Occipital lobe (tissue), 2 donors: ENCODE results near the gene PAX6. TPM values are rescaled to one million over a fixed set of nuclear protein-coding genes. Genes with fewer than 3 reads are reported as not detected.
"Not testable (repeated sequence)": the region's sequence is repeated elsewhere in the genome, so short reads cannot be mapped to it uniquely, and the experiment has no call there.

Experiments
- DNase-seq: peaks from one replicate; lab custom pipeline; 2025; lab: John Stamatoyannopoulos, UW
- total RNA-seq: library from RNA; depleted of rRNA; stranded (reverse); fragments of >200 nt; gene quantifications from one replicate; pipeline ENCODE4 v1.2.3, GENCODE V29; 2014

PAX6 gene
- total RNA-seq, 1 donor from 2014 or later, result 16.4 TPM

- no peak for DNase-seq
Observed at GRCh38 chr11:31770011-31770700, 41.0 kb downstream of the PAX6 start.

- DNase-seq, result no peak
Observed at GRCh38 chr11:31768749-31769640, 42.1 kb downstream of the PAX6 start.

GRCh38 chr11:31767685-31768084 is 43.4 kb downstream of the PAX6 start:
- DNase-seq, result no peak

- DNase-seq, result no peak
Observed at GRCh38 chr11:31767066-31767465, 44.1 kb downstream of the PAX6 start.

GRCh38 chr11:31764766-31765165 is 46.4 kb downstream of the PAX6 start:
- DNase-seq, result no peak

- DNase-seq, result no peak
Observed at GRCh38 chr11:31764261-31764660, 46.9 kb downstream of the PAX6 start.

GRCh38 chr11:31763296-31763695 is 47.8 kb downstream of the PAX6 start:
- DNase-seq, result no peak

- no peak for DNase-seq
Observed at GRCh38 chr11:31761636-31762035, 49.5 kb downstream of the PAX6 start.

GRCh38 chr11:31757260-31757835 is 53.8 kb downstream of the PAX6 start:
- no peak for DNase-seq

- no peak for DNase-seq
Observed at GRCh38 chr11:31747581-31747980, 63.5 kb downstream of the PAX6 start.

- not testable (repeated sequence) for DNase-seq
Observed at GRCh38 chr11:31740731-31741368, 70.3 kb downstream of the PAX6 start.

- no peak for DNase-seq
Observed at GRCh38 chr11:31740131-31740530, 71.0 kb downstream of the PAX6 start.
